ENCODE results near the gene GCFC2. TPM values are rescaled to one million over a fixed set of nuclear protein-coding genes. Genes with fewer than 3 reads are reported as not detected.

Gene GCFC2
- total RNA-seq, 6 experiments from 2014 or later = 10.9 to 21.6 (median 16.5) TPM

DNA sequence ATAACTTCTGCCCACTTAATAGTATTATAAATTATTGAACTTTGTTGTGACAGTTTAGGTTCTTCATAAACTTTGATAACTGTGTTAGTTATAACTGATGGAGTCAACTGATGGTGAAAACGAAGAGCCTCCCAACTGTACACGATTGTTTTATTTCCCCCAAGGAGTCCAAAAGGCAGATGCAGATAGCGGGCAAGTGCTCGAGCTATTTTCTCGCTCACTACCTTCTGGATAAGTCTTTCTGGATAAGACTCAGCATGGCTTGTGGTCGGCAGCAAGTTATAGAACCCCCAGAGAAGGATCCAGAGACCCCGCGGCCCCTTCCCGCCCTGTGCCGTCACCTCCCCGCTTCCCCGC, 517 bp downstream of the GCFC2 start:
- Histone ChIP-seq H3K27ac (peak overlapping the region; percentile 87 to 92 (median 89)), H3K36me3 (peaks cover 0 to 8% (median 3%) of the 10 kb centered on the region in 4 donors), H3K4me1 (peaks cover 0 to 12% (median 2%) of the 10 kb centered on the region in 4 donors), H3K9me3 (no peaks in the 10 kb centered on the region), H3K27me3 (no peaks in the 10 kb centered on the region), H3K4me3 (peak overlapping the region; percentile 68 to 75 (median 72))
- 2% methylated on average over 6 of the region's 12 CpGs for WGBS (ENCODE audit: insufficient coverage, low coverage, low lambda C conversion rate, missing lambda C conversion rate)
- intact Hi-C loops (cut with DNase I) = no loop called here
- DNase-seq (no peak), ATAC-seq (no peak)
- TF ChIP-seq, protein P1, sequence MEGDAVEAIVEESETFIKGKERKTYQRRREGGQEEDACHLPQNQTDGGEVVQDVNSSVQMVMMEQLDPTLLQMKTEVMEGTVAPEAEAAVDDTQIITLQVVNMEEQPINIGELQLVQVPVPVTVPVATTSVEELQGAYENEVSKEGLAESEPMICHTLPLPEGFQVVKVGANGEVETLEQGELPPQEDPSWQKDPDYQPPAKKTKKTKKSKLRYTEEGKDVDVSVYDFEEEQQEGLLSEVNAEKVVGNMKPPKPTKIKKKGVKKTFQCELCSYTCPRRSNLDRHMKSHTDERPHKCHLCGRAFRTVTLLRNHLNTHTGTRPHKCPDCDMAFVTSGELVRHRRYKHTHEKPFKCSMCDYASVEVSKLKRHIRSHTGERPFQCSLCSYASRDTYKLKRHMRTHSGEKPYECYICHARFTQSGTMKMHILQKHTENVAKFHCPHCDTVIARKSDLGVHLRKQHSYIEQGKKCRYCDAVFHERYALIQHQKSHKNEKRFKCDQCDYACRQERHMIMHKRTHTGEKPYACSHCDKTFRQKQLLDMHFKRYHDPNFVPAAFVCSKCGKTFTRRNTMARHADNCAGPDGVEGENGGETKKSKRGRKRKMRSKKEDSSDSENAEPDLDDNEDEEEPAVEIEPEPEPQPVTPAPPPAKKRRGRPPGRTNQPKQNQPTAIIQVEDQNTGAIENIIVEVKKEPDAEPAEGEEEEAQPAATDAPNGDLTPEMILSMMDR (IDR thresholded peaks at IDR 0.05) = no peak
- no peak for TF ChIP-seq POLR2A (IDR thresholded peaks at IDR 0.05)

DNA sequence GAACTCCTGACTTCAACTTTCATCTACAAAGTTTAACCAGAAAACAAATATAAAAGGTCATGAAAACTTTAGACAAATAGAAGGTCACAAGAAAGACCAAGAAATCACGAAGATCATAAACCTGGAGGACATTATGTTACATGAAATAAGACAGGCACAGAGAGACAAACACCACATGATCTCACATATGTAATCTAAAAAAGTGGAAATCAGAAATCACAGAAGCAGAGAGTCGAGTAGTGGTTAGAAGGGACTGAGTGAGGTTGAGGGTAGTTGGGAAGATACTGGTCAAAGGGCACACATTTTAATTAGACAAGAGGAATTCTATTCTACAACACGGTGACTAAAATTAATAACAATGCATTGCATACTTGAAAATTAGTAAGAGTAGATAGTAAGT, 1.4 kb downstream of the GCFC2 start:
- intact Hi-C loops (cut with DNase I) = no loop called here
- H3K4me3 ChIP-seq = peak overlapping the region; percentile 68 to 75 (median 72)
- peaks cover 0 to 12% (median 2%) of the 10 kb centered on the region in 4 donors for H3K4me1 ChIP-seq
- peak in 3 of 4 donors; percentile 6 to 16 (median 12) for ATAC-seq
- H3K27me3 ChIP-seq = no peaks in the 10 kb centered on the region
- TF ChIP-seq, protein P1 (IDR thresholded peaks at IDR 0.05) = no peak
- no peak for TF ChIP-seq POLR2A (IDR thresholded peaks at IDR 0.05)
- DNase-seq = no peak
- WGBS (ENCODE audit: insufficient coverage, low coverage, low lambda C conversion rate, missing lambda C conversion rate) = 10% methylated on average over 3 of the region's 3 CpGs
- H3K27ac ChIP-seq = peak overlapping the region; percentile 7 to 89 (median 87)
- H3K36me3 ChIP-seq = peaks cover 0 to 17% (median 6%) of the 10 kb centered on the region in 4 donors
- no peaks in the 10 kb centered on the region for H3K9me3 ChIP-seq

DNA sequence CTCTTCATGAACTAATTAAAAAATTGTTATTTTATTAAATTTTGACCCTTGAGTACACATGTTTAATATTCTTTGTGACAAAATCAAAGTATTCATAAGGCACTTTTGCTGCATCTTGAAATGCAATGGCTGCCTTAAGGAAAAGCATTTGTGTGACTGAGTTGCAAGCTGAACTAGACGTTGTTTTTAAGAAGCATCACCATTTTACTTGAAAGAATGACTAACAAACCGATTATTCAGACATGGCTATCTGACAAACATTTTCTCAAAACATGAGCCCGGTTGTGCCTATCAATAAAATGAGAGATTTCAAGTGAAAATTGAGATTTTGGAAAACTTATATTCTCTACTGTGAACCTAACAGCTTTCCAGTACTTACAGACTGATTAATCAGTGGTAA, 2.8 kb downstream of the GCFC2 start:
- WGBS (ENCODE audit: insufficient coverage, low coverage, low lambda C conversion rate, missing lambda C conversion rate) = 55% methylated on average over 3 of the region's 3 CpGs
- Histone ChIP-seq H3K27me3 (no peaks in the 10 kb centered on the region), H3K27ac (no peak overlapping the region), H3K4me3 (no peak overlapping the region), H3K9me3 (no peaks in the 10 kb centered on the region), H3K4me1 (peaks cover 0 to 12% (median 2%) of the 10 kb centered on the region in 4 donors), H3K36me3 (peaks cover 0 to 31% (median 12%) of the 10 kb centered on the region in 4 donors)
- no peak for TF ChIP-seq POLR2A (IDR thresholded peaks at IDR 0.05)
- TF ChIP-seq, protein P1 (IDR thresholded peaks at IDR 0.05) = no peak
- intact Hi-C loops (cut with DNase I) = no loop called here
- no peak for DNase-seq
- no peak for ATAC-seq

DNA sequence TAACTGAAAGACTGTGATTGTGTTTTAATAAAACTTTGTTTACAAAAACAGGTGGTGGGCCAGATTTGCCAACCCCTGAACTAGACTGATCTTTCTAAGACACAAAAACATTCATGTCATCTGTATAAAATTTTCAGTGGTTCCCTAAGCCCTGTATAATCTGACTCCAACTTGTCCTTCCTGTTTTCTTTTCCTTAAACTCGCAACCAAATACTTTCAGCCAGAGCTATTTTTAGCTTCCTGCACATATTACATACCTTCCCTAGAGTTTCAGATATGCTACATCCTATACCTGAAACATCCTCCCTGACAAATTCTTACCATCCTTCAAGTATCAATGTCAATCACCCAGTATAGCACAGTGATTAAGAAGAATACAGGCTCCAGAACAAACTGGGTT, 4.8 kb downstream of the GCFC2 start:
- DNase-seq (no peak), ATAC-seq (no peak)
- no peak overlapping the region for H3K4me3 ChIP-seq
- no peaks in the 10 kb centered on the region for H3K9me3 ChIP-seq
- H3K27ac ChIP-seq = no peak overlapping the region
- peaks cover 0 to 12% (median 2%) of the 10 kb centered on the region in 4 donors for H3K4me1 ChIP-seq
- WGBS (ENCODE audit: insufficient coverage, low coverage, low lambda C conversion rate, missing lambda C conversion rate) = 50% methylated on average over 1 of the region's 1 CpG
- H3K27me3 ChIP-seq = no peaks in the 10 kb centered on the region
- TF ChIP-seq, protein P1 (IDR thresholded peaks at IDR 0.05) = no peak
- no peak for TF ChIP-seq POLR2A (IDR thresholded peaks at IDR 0.05)
- intact Hi-C loops (cut with DNase I) = no loop called here
- peaks cover 0 to 48% (median 21%) of the 10 kb centered on the region in 4 donors for H3K36me3 ChIP-seq

All from right lobe of liver (tissue), 6 donors.